ENCODE data around the gene BCL7C.
"Not testable (repeated sequence)": the region's sequence is repeated elsewhere in the genome, so short reads cannot be mapped to it uniquely, and the experiment has no call there.

Gene BCL7C

DNA sequence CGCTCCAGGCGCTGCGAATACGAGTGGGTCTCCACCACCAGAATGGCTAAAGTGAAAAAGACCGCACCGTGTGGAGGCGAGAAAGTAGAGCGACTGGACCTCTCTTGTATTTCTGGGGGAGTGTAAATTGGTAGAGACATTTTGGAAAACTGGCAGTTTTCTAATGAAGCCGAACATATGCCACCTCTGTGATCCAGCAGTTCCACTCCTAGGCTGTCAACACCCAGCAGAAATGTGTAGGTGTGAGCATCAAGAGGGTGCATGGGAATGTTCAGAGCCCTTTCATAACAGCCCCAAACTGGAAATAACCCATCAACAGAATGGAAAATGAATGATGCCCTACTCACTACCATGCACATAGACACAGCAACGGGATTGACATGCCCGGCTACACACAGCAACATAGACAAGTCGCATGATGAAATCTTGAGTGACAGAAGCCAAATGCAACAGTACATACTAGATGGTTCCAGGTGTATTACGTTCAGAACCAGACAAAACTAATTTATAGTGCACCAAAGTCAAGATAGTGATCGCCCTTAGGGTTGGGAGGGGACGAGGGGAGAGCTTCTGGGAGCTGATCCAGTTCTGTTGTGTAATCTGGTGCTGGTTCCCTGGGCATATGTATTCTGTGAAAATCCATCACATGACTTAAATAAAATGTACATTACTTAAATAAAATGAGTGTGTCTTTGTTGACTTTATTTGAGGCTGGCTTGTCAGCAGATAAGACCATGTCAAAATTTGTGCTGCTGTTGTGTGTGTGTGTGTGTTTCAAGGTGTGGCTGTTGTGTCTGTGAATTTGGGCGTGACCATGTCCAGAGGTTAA, 877 bp upstream of the BCL7C start:
- no peak for DNase-seq

DNA sequence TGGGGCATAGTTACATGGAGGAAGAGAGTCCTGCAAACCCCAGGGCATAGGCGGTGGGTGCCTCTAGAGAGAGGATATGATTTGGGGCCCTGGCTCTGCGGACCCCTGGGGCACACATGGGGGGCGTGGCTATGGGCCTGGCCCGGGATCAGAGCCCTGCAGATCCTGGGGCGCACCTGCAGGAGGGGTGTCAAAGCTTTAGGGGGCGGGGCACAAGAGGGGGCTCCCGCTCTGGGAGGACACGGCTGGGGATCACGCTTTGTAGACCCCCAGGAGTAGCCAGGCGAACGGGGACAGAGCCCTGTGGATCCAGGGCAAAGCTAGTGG, 497 bp downstream of the BCL7C start:
- DNase-seq, result no peak

DNA sequence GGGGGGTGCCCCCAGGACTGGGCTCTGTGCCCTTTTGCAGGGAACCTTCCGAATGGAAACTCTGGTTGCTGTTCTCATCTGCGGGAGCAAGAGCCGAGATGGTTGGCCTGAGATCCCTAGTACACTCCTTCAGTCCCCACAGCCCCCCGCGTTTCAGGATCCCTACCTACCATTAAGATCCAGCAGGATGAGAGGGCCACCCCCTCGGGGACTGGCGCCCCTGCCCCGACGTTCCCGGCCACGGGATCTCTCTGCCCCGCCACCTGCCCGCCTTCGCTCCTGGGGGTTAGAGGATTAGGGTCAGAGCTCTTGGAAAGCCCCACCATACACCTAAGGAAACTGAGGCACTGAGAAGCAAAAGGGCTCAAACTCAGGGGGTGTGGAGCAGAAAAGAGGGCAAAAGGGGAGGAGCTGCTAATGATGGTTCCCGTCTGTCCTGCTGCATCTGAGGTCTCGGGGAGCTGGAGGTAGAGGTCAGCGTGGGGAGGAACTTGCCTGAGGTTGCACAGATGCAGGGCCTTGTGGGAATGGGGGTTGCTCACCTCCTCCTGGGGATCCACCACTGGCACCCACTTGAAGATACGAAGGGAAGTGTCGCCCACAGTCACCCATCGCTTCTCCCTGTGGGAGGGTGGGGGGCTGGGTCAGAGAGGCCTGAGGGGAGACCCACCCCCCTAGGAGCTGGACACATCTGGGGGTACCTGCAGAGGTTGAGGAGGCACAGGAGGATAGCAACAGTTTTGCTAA, 1.0 kb downstream of the BCL7C start:
- DNase-seq, result no peak

DNA sequence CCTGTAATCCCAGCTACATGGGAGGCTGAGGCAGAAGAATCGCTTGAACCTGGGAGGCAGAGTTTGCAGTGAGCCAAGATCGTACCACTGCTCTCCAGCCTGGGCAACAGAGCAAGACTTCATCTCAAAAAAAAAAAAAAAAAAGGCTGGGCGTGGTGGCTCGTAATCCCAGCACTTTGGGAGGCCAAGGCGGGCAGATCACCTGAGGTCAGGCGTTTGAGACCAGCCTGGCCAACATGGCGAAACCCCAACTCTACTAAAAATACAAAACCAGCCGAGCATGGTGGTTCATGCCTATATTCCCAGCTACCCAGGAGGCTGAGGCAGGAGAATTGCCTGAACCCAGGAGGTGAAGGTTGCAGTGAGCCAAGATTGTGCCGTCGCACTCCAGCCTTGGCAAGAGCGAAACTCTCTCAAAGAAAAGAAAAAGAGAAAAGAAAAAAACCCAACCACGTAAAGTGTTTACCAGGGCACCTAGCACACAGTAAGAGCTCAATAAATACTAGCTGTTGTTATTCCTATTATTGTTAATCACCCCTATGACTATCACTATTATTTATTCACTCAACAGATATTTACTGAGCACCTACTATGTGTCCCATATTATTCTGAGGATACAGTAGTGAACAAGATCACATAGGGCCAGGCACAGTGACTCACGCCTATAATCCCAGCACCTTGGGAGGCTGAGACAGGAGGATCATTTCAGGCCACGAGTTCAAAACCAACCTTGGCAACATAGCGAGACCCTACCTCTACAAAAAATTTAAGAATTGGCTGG, 2.6 kb downstream of the BCL7C start:
- DNase-seq, result not testable (repeated sequence)

DNA sequence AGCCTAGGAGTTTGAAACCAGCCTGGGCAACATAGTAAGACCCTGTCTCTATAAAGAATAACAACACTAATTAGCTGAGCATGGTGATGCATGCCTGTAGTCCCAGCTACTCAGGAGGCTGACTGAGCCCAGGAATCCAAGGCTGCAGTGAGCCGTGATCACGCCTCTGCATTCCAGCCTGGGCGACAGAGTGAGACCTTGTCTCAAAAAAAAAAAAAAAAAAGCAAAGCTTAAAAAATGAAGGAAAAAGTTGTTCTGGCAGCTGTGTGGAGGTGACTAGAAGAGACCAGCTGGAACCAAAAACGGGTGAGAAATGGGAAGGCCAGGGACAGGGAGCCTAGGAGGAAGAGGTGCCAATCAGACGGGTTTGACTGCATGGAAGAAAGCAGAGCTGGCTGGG, 4.2 kb downstream of the BCL7C start:
- no peak for DNase-seq

DNA sequence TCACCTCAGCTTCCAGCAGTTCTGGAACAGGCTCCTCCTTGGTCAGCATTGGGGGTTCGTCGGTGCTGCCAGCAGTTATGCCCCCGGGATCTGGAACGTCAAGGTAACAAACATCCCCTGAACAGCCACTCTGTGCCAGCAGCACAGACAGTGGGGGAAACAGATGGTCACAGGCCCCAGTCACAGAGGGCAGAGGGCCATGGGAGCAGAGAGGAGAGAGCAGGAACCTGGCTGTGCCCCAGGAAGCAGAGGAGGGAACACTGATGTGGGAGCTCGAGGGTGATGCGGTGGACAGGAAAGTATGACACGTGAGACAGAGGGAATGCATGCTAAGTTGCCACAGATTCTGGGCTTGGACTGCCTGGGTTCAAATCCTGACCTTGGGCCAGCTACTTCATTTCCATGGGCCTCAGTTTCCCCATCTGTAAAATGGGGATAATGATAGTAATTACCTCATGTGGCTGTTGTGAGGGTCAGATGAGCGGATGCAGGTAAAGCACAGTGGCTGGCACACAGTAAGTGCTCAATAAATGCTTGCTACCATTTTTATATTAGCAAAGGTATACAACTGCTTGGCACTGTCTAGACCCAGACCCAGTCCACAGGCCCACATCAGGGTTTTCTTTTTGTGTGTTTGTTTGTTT, 4.9 kb downstream of the BCL7C start:
- DNase-seq, result no peak

DNA sequence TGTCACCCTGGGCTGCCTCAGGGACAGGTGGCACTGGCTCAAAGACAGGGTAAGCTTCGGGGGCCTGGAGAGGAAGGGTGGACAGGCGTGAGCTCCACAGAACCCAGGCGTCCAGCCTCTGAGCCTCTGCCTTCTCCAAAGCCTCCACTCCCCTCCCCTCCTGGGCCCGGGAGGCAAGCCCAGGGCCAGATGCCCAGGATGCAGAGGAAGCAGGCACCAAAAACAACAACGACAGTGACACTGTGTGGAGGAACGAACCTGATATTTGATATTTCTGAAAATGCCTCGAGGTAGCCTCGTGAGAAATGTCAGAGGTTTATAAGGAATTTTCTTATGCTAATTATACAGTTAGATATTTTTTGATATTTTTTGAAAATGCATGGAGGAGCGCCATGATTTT, 6.0 kb downstream of the BCL7C start:
- DNase-seq, result no peak

DNA sequence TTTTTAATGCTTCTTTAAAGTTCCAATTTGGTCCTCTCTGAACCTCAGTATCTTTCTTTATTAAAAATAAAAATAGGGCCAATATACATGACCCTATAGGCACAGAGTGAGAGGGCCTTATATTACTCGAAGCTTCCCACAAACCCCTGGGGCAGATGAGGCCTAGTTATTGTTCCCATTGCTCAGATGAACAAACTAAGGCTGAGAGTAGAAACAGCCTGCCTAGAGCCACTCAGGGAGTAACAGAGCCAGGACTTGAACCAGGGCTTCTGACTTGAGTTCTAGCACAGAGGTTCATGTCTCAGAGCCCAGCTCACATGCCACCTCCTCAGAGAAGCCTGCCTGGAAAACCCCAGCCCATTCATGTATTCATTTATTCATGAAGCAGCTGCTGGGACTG, 7.7 kb downstream of the BCL7C start:
- no peak for DNase-seq

DNA sequence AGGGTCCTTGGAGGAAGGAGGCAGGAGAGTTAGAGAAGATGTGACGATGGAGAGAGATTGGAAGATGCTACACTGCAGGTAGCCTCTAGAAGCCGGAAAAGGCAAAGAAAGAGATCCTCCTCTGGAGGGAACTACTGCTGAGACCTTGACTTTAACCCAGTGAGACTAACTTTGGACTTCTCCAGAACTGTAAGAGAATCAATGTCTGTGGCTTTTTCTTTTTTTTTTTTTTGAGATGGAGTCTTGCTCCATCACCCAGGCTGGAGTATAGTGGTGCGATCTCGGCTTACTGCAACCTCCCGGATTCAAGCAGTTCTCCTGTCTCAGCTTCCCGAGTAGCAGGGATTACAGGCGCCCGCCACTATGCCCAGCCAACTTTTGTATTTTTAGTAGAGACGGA, 8.7 kb downstream of the BCL7C start:
- DNase-seq, result no peak

DNA sequence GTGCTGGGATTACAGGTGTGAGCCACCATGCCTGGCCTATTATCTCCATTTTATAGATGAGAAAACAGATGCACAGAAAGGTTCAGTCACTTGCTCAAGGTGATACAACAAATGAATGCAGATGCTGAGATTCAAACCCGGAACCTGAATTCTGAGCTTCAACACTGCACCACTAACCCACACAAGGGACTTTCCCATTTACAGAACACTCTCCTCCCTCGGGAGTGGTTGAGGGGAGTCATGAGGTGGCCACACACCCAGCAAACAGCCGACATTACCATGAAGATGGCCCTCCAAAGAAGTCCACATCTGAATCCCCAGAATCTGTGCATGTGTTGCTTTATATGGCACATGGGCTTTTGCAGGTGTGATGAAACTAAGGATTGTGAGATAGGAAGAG, 9.1 kb downstream of the BCL7C start:
- no peak for DNase-seq

DNA sequence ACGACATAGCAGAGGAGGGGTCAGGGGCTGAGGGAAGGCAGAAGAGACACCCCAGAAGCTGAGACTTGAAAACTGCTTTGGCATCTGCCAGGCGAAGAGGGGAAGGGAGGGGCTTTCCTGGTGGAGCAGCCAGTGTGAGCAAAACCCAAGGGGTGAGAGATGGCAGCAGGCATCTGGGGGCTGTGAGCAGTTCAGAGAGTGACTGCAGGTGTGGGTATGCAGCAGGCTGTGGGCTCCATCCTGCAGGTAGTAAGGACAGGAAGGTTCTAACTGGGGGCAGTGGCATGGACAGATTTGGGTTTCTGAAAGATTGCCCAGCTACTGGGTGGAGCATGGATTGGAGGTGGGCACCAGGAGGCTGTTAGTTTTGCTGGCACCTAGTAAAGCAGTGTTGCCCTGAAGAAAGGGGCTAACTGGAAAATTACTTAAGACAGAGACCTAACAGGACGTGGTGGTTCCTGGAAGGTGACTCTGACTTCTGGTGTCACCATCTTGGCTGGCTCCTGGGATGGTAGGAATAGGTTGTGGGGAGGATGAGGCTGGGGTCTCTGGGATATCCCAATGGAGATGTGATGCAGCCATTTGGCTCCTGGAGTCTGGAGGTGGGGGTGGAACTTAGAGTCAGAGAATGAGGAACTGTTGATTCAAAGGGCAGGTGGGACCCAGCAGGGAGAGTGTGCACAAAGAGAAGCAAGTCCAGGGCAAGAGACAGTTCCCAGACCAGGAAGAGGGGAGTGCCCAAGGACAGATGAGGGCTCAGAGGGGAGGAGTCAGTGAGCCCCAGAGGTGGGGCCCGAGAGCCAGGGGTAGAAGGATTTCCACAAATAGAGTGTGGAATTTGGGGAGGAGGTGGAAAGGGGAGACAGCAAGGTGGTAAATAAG, 11.2 kb downstream of the BCL7C start:
- no peak for DNase-seq

DNA sequence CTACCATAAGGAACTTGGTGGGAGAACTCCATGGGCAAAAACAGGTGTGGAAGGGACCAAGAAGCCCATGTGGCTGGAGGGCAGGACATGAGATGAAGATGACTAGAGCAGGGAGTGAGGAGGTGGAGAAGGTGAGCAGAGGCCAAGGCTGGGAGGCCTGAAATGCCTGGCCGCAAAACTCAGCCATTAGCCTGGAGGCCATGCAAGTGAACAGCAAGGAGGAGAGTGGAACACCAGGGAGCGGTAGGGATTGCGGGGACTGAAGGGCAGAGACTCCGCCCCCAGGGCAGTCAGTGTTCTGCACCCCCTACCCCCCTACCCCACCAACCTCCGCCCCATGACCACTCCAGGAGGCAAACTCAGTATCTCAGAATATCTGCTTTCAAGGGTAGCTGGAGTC, 17.0 kb downstream of the BCL7C start:
- DNase-seq, result no peak

DNA sequence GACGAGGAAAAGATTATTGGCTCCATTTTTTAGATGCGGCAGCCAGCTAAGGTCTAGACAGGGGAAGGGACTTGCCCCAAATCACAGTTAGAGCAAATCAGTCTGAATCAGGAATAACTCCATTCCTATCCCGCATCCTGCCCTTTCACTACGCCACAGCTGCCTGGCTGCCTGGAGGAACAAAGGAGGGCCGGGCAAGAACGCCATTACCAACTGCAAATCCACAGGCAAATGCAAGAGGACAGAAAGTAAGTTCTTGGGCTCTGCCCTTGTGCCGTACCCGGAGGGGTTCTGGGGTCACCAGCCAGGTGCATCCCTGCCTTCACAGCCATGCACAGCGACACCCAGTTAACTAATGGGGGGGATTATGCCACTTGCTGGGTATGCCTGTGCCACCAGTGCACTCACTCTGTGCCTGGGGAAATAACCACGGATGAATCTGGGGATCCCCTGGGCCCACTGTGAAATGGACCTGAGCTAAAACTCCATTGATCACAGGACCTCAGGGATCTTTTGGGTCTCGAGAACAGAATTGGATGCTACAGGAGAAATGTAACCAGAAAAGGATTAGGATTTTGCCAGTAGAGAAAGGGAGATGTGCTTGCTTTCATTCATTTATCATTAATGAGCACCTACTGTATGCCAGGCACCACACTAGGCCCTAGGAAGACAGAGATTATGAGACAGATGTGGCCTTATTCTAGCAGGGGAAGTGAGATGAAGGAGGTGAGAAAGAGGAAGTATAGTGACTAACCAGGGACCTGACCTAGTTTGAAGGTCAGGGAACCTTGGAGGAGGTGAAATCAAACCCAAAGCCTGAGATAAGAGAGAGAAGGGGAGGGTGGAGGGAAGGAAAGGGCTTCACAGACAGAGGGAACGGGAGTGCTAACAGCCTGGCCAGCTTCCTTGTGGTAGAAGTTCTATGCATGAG, 17.7 kb downstream of the BCL7C start:
- no peak for DNase-seq

DNA sequence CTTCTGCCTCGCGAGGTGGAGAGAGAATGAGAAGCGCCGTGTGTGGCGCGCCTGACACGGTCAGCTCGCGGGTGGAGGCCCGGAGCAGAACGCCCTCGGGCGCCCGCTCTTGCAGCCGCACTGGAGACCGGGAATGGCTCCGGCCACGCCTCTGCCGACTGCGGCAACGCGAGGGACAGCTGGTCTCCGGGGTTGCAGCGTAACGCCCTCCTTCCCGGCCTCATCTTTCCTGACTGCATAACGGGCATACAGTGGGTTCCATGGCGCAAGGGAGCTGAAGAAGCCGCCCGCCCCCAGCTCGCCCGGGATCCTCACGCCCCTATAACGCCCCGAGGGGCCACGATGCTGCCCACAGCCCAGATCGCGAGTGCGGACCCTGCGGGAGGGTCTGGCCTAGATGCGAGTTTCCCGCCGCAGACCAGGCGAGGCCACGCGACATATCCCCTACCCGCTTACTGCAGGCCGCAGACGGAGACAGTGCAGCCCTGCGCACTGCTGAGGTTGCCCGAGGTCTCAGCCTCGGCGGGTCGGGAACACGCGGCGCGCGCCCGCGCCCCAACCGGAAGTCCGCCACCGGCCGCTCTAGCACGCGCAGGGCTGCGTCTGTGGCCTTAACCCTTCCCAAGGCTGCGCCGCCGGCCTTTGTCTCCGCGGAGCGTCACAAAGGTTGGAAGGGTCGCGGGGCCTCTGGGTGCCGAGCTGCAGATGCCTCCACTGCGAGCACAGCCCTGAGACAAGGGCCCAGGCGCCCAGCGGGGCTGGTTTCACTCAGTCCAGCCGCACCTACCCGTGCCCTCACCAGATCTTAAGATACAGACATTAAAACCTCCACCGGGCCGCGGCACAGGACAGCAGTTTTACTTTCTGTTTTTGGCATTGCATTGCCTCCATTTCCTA, 18.8 kb downstream of the BCL7C start:
- peak; percentile 86 for DNase-seq

DNA sequence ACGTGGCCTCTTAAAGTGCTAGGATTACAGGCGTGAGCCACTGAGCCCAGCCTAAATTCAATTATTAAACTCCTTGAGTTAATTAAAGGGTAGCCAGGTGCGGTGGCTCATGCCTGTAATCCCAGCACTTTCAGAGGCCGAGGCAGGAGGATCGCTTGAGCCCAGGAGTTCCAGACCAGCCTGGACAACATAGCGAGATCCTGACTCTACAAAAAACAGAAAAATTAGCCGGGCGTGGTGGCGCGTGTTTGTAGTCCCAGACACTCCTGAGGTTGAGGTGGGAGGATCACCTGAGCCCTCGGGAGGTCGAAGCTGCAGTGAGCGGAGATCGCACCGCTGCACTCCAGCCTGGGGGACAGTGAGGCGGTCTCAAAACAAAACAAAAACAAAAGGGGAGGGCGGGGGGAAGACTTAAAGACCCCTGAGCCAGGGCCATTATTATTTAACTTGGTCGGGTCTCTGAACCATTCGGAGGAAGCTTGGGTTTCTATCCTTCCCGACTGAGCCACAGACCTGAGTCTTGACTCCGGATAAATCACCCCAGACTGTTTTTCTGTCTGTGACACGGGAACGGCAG, 19.5 kb downstream of the BCL7C start:
- DNase-seq, result no peak

DNA sequence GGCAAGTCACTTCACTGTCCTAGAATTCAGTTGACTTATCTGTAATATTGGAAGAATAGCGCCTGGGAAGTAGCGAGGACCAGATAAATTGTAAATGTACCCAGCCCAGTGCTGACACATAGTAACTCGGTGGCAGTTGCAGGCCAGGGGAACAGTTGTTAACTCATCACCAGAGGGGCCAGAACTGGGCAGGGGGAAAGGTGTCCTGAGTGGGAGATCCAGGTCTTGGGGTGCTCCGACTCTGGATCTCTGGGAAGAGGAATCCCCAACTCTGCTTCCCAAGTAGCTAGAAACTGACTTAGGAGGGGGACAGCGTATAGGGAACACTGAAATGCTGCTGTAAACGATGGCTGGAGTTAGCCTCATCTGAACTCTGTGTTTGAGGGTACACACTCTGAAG, 23.0 kb downstream of the BCL7C start:
- DNase-seq, result no peak

DNA sequence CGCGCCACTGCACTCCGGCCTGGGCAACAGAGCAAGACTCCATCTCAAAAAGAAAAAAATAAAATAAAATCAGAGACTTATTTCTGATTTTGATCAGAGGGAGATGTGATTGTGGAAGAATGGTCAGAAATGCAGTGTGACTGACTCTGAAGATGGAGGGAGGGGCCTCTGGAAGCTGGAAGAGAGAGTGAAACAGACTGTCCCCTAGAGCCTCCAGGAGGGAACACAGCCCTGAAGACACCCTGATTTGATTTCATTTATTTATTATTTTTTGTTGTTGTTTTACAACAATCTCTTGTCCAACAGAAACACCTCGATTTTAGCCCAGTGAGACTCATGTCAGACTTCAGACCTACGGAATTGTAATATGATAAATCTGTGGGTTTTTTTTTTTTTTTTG, 26.1 kb downstream of the BCL7C start:
- DNase-seq, result no peak

DNA sequence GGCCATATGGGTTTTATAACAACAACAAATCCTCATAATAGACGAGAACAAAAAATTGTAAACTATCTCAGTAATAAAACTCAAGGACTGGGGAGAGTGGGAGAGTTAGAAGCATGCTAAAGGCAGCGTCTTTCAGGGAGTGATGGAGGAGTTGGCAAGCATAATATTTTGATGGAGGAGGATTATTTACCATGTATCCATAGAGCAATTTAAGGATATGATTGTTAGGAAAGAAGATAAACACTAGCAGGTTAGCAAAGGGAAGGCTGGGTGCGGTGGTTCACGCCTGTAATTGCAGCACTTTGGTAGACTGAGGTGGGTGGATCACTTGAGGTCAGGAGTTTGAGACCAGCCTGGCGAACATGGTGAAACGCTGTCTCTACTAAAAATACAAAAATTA, 27.8 kb downstream of the BCL7C start:
- DNase-seq, result no peak

DNA sequence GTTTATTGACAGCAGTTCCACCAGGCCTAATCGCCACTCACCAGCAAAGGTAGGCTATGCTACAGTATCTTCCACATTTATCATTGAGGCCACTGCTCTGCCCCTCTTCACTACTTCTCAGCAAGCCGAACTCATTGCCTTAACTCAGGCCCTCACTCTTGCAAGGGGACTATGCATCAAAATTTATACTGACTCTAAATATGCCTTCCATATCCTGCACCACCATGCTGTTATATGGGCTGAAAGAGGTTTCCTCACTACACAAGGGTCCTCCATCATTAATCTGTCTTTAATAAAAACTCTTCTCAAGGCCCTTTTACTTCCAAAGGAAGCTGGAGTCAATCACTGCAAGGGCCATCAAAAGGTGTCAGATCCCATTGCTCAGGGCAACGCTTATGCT, 30.7 kb downstream of the BCL7C start:
- DNase-seq, result not testable (repeated sequence)

DNA sequence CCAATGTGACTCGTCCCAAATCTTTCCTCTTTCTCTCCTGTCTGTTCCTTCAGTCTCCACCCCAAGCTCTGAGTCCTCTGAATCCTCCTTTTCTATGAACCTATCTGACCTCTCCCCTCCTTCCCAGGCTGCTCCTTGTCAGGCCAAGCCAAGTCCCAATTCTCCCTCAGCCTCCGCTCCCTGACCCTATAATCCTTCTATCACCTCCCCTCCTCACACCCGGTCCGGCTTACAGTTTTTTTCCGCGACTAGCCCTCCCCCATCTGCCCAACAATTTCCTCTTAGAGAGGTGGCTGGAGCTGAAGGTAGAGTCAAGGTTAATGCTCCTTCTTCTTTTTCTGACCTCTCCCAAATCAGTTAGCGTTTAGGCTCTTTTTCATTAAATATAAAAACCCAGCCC, 33.1 kb downstream of the BCL7C start:
- DNase-seq, result not testable (repeated sequence)
